Measurements from ENCODE around the gene SULT4A1. TPM values are rescaled to one million over a fixed set of nuclear protein-coding genes. Genes with fewer than 3 reads are reported as not detected.

SULT4A1 gene
- total and polyA plus RNA-seq, 10 of the 15 experiments (the other 5 are each of a cell fraction or from before 2014, with no cell fraction given) = not detected

DNA sequence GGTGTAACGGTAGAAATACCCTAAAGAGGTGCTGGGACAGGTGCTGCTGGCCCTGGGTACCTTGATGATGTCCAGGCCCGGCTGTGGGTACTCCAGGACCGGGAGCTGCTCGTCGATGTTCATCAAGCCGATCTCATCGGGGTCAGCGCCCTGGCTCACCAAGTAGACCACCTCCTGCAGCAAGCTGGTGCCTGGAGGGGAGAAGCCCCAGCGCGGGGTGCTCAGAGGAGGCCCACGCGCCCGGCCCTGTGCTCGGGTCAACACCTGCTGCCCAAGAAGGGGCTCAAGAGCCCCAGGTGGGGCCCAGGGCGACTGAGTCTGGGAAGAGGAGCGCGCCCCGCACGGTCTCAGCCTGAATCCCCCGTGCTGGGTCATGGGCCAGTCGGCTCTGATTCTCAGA lies 20.6 kb downstream of the SULT4A1 start:
- FAIRE-seq (no peak), DNase-seq (ENCODE audit: low read depth, low spot score) (no peak), ATAC-seq (no peak)
- no peaks in the 10 kb centered on the region for H3K4me1 ChIP-seq (ENCODE audit: control insufficient read depth, insufficient read depth, low read length)
- H3K79me2 ChIP-seq (ENCODE audit: control insufficient read depth, insufficient read depth, low read length) = no peaks in the 10 kb centered on the region
- BruUV-seq (replicated peaks) = no TSS peak
- no peak overlapping the region for H3K27ac ChIP-seq (ENCODE audit: control insufficient read depth, insufficient read depth)
- peaks cover 3% of the 10 kb centered on the region in 2 experiments; a peak in 3 of 4 replicates for H3K27me3 ChIP-seq (replicated peaks in 1 of 2; ENCODE audit: control insufficient read depth in 2 of 2, insufficient read depth in 2 of 2, low read length in 1 of 2)
- RAD21 ChIA-PET (ENCODE audit: unreplicated experiment) = no interaction called here
- H2AFZ ChIP-seq (ENCODE audit: control insufficient read depth, low read depth, low read length) = no peak overlapping the region
- no peaks in the 10 kb centered on the region for H3K9me3 ChIP-seq (replicated peaks; ENCODE audit: control insufficient read depth, insufficient read depth, low read length)
- CTCF ChIA-PET = no interaction called here
- no peak overlapping the region for H3K4me3 ChIP-seq
- H3K36me3 ChIP-seq (ENCODE audit: control insufficient read depth in 2 of 2, insufficient read depth in 2 of 2, low read length in 1 of 2) = no peaks in the 10 kb centered on the region
- POLR2A ChIA-PET = no interaction called here
- H3K4me2 ChIP-seq (ENCODE audit: control insufficient read depth, insufficient read depth) = no peak overlapping the region
- SMC1A ChIA-PET (ENCODE audit: uncharacterized antibody, unreplicated experiment) = interaction anchor here (0.6 kb wide), 1 partner anchor 276 kb away, joined by 3 read pairs; no protein-coding TSS in a partner anchor
- 28% methylated on average over 21 of the region's 21 CpGs for WGBS (ENCODE audit: insufficient coverage, insufficient replicate concordance, low lambda C conversion rate, missing lambda C conversion rate)
- intact Hi-C loops (cut with micrococcal nuclease; ENCODE audit: unreplicated experiment) = no loop called here
- TF ChIP-seq BRCA1 (IDR thresholded peaks at IDR 0.05; ENCODE audit: low read depth, low read length) = no peak
- TF ChIP-seq IKZF2 (IDR thresholded peaks at IDR 0.05) = no peak
- TF ChIP-seq, protein P1, sequence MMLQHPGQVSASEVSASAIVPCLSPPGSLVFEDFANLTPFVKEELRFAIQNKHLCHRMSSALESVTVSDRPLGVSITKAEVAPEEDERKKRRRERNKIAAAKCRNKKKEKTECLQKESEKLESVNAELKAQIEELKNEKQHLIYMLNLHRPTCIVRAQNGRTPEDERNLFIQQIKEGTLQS (IDR thresholded peaks at IDR 0.05; ENCODE audit: borderline replicate concordance, extremely low read depth, low read depth, low read length) = no peak
- TF ChIP-seq JUND (IDR thresholded peaks at IDR 0.05; ENCODE audit: low read depth, low read length) = no peak
- TF ChIP-seq TBL1XR1 (IDR thresholded peaks at IDR 0.05; ENCODE audit: low read depth, low read length) = no peak
- TF ChIP-seq SUZ12 (IDR thresholded peaks at IDR 0.05; ENCODE audit: unreplicated experiment) = no peak
- TF ChIP-seq RELA (IDR thresholded peaks at IDR 0.05; ENCODE audit: borderline replicate concordance, partially characterized antibody) = no peak
- TF ChIP-seq, protein P2, sequence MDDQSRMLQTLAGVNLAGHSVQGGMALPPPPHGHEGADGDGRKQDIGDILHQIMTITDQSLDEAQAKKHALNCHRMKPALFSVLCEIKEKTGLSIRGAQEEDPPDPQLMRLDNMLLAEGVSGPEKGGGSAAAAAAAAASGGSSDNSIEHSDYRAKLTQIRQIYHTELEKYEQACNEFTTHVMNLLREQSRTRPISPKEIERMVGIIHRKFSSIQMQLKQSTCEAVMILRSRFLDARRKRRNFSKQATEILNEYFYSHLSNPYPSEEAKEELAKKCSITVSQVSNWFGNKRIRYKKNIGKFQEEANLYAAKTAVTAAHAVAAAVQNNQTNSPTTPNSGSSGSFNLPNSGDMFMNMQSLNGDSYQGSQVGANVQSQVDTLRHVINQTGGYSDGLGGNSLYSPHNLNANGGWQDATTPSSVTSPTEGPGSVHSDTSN (IDR thresholded peaks at IDR 0.05; ENCODE audit: insufficient replicate concordance, low read depth, low read length) = no peak
- no peak for TF ChIP-seq ZNF217 (IDR thresholded peaks at IDR 0.05)
- TF ChIP-seq, protein P3, sequence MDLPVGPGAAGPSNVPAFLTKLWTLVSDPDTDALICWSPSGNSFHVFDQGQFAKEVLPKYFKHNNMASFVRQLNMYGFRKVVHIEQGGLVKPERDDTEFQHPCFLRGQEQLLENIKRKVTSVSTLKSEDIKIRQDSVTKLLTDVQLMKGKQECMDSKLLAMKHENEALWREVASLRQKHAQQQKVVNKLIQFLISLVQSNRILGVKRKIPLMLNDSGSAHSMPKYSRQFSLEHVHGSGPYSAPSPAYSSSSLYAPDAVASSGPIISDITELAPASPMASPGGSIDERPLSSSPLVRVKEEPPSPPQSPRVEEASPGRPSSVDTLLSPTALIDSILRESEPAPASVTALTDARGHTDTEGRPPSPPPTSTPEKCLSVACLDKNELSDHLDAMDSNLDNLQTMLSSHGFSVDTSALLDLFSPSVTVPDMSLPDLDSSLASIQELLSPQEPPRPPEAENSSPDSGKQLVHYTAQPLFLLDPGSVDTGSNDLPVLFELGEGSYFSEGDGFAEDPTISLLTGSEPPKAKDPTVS (IDR thresholded peaks at IDR 0.05; ENCODE audit: low read depth, low read length) = no peak
- TF ChIP-seq, protein P4, sequence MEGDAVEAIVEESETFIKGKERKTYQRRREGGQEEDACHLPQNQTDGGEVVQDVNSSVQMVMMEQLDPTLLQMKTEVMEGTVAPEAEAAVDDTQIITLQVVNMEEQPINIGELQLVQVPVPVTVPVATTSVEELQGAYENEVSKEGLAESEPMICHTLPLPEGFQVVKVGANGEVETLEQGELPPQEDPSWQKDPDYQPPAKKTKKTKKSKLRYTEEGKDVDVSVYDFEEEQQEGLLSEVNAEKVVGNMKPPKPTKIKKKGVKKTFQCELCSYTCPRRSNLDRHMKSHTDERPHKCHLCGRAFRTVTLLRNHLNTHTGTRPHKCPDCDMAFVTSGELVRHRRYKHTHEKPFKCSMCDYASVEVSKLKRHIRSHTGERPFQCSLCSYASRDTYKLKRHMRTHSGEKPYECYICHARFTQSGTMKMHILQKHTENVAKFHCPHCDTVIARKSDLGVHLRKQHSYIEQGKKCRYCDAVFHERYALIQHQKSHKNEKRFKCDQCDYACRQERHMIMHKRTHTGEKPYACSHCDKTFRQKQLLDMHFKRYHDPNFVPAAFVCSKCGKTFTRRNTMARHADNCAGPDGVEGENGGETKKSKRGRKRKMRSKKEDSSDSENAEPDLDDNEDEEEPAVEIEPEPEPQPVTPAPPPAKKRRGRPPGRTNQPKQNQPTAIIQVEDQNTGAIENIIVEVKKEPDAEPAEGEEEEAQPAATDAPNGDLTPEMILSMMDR (IDR thresholded peaks at IDR 0.05 in 2 of 3, conservative IDR thresholded peaks at IDR 0.05 in 1 of 3; ENCODE audit: control insufficient read depth in 2 of 3, extremely low read depth in 1 of 3, insufficient read depth in 1 of 3, low read depth in 3 of 3, low read length in 3 of 3) = no peak
- no peak for TF ChIP-seq NRF1 (conservative IDR thresholded peaks at IDR 0.05; ENCODE audit: low read depth, low read length)
- TF ChIP-seq GABPA (IDR thresholded peaks at IDR 0.05; ENCODE audit: low read depth) = no peak
- no peak for TF ChIP-seq ASH2L (IDR thresholded peaks at IDR 0.05; ENCODE audit: borderline replicate concordance, low read depth)
- in situ Hi-C loops (cut with MboI) = no loop called here
- no peaks in the 10 kb centered on the region for H4K20me1 ChIP-seq (ENCODE audit: control insufficient read depth, insufficient read depth)
- no peak overlapping the region for H3K9ac ChIP-seq (ENCODE audit: control insufficient read depth, insufficient read depth, low read length)

All from GM12878 (cell line).